ENCODE measurements around the gene NLRP11. TPM values are rescaled to one million over a fixed set of nuclear protein-coding genes. Genes with fewer than 3 reads are reported as not detected.
A peak's percentile ranks its signal among the peaks of the same experiment; 100 is the strongest.
"Not testable (repeated sequence)": the region's sequence is repeated elsewhere in the genome, so short reads cannot be mapped to it uniquely, and the experiment has no call there.

The NLRP11 gene
- total and polyA plus RNA-seq, 10 of the 15 experiments (the other 5 are each of a cell fraction or from before 2014, with no cell fraction given) = 0.02 to 16.2 (median 0.09) TPM; not detected in 5

GRCh38 chr19:55769632-55770031, 62.2 kb downstream of the NLRP11 start:
- H3K27ac ChIP-seq (ENCODE audit: control insufficient read depth, insufficient read depth); SMC1A ChIA-PET (ENCODE audit: uncharacterized antibody, unreplicated experiment); DNase-seq (ENCODE audit: low read depth, low spot score); CTCF ChIA-PET; H3K79me2 ChIP-seq (ENCODE audit: control insufficient read depth, insufficient read depth, low read length); H4K20me1 ChIP-seq (ENCODE audit: control insufficient read depth, insufficient read depth); in situ Hi-C loops (cut with MboI); H3K27me3 ChIP-seq (replicated peaks in 1 of 2; ENCODE audit: control insufficient read depth in 2 of 2, insufficient read depth in 2 of 2, low read length in 1 of 2); FAIRE-seq; H3K4me2 ChIP-seq (ENCODE audit: control insufficient read depth, insufficient read depth); RAD21 ChIA-PET (ENCODE audit: unreplicated experiment); H3K9me3 ChIP-seq (replicated peaks; ENCODE audit: control insufficient read depth, insufficient read depth, low read length); H2AFZ ChIP-seq (ENCODE audit: control insufficient read depth, low read depth, low read length); H3K4me3 ChIP-seq; POLR2A ChIA-PET; H3K4me1 ChIP-seq (ENCODE audit: control insufficient read depth, insufficient read depth, low read length); H3K9ac ChIP-seq (ENCODE audit: control insufficient read depth, insufficient read depth, low read length); H3K36me3 ChIP-seq (ENCODE audit: control insufficient read depth in 2 of 2, insufficient read depth in 2 of 2, low read length in 1 of 2); ATAC-seq; BruUV-seq (replicated peaks); intact Hi-C loops (cut with micrococcal nuclease; ENCODE audit: unreplicated experiment): not testable (repeated sequence)
- WGBS (ENCODE audit: insufficient coverage, insufficient replicate concordance, low lambda C conversion rate, missing lambda C conversion rate) = 0% methylated on average over 3 of the region's 3 CpGs

DNA sequence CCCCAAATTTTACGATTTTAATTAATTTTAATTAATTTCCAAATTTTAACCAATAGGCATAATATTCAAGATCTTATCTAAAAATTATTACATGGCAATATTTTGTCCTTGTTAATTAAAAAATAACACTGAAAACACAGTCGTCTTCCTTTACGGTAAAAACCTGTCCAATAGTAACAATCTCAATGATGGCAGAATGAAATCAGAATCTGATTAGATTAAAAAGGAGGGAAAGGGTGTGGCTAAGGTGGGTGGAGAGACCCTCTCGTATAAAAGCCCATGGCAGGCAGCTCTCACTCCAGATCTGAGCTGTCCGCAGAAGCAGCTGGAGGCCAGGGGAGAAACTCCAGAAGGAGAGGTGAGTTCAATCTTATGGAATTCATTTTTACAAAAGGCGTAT, 63.0 kb downstream of the NLRP11 start, which contains the start of gene RFPL4AL1:
RFPL4AL1 (plus strand) TSS at position 301 of the 400 bp plus-strand sequence. CDS start 2,687 bp downstream, outside the sequence.
- H3K36me3 ChIP-seq (ENCODE audit: control insufficient read depth in 2 of 2, insufficient read depth in 2 of 2, low read length in 1 of 2); DNase-seq (ENCODE audit: low read depth, low spot score); FAIRE-seq; SMC1A ChIA-PET (ENCODE audit: uncharacterized antibody, unreplicated experiment); H2AFZ ChIP-seq (ENCODE audit: control insufficient read depth, low read depth, low read length); H3K9me3 ChIP-seq (replicated peaks; ENCODE audit: control insufficient read depth, insufficient read depth, low read length); H3K27ac ChIP-seq (ENCODE audit: control insufficient read depth, insufficient read depth); H3K4me2 ChIP-seq (ENCODE audit: control insufficient read depth, insufficient read depth); RAD21 ChIA-PET (ENCODE audit: unreplicated experiment); H3K9ac ChIP-seq (ENCODE audit: control insufficient read depth, insufficient read depth, low read length); CTCF ChIA-PET; intact Hi-C loops (cut with micrococcal nuclease; ENCODE audit: unreplicated experiment); H3K27me3 ChIP-seq (replicated peaks in 1 of 2; ENCODE audit: control insufficient read depth in 2 of 2, insufficient read depth in 2 of 2, low read length in 1 of 2); H4K20me1 ChIP-seq (ENCODE audit: control insufficient read depth, insufficient read depth); in situ Hi-C loops (cut with MboI); H3K4me1 ChIP-seq (ENCODE audit: control insufficient read depth, insufficient read depth, low read length); H3K79me2 ChIP-seq (ENCODE audit: control insufficient read depth, insufficient read depth, low read length); POLR2A ChIA-PET; ATAC-seq; H3K4me3 ChIP-seq; BruUV-seq (replicated peaks): not testable (repeated sequence)
- 56% methylated on average over 5 of the region's 6 CpGs for WGBS (ENCODE audit: insufficient coverage, insufficient replicate concordance, low lambda C conversion rate, missing lambda C conversion rate)

DNA sequence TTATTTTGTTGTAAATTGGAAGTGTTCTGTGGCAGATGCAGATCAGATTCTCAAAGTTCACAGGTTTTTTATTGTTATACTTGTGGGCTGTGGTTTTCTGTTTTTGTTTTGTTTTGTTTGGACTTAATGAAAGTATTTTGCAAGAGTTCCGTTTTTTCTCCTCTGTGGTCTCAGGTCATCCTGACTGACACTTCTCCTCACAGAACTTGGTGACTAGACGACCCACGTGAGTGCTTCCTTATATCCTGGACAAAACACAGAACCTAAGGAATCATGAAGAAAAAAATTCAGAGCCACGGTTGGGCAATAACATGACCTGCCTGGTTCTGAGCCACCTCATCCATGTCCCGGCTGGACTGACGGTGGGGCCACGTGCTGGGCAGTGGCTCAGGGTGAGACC, 65.3 kb downstream of the NLRP11 start:
- no peak for FAIRE-seq
- no peaks in the 10 kb centered on the region for H3K9me3 ChIP-seq (replicated peaks; ENCODE audit: control insufficient read depth, insufficient read depth, low read length)
- intact Hi-C loops (cut with micrococcal nuclease; ENCODE audit: unreplicated experiment) = no loop called here
- no peak for ATAC-seq
- H4K20me1 ChIP-seq (ENCODE audit: control insufficient read depth, insufficient read depth) = no peaks in the 10 kb centered on the region
- TF ChIP-seq SPI1 (IDR thresholded peaks at IDR 0.05; ENCODE audit: borderline replicate concordance, insufficient read depth, low read depth, low read length) (peak; percentile 30; the same call in 1 of the 2 replicates), NFYA (IDR thresholded peaks at IDR 0.05; ENCODE audit: borderline replicate concordance, low read depth, low read length) (no peak)
- no peak overlapping the region for H3K4me2 ChIP-seq (ENCODE audit: control insufficient read depth, insufficient read depth)
- ChIA-PET POLR2A (no interaction called here), CTCF (no interaction called here), SMC1A (ENCODE audit: uncharacterized antibody, unreplicated experiment) (no interaction called here), RAD21 (ENCODE audit: unreplicated experiment) (no interaction called here)
- H3K36me3 ChIP-seq (ENCODE audit: control insufficient read depth in 2 of 2, insufficient read depth in 2 of 2, low read length in 1 of 2) = no peaks in the 10 kb centered on the region
- H2AFZ ChIP-seq (ENCODE audit: control insufficient read depth, low read depth, low read length) = no peak overlapping the region
- no peak overlapping the region for H3K9ac ChIP-seq (ENCODE audit: control insufficient read depth, insufficient read depth, low read length)
- in situ Hi-C loops (cut with MboI) = no loop called here
- no peaks in the 10 kb centered on the region for H3K27me3 ChIP-seq (replicated peaks in 1 of 2; ENCODE audit: control insufficient read depth in 2 of 2, insufficient read depth in 2 of 2, low read length in 1 of 2)
- H3K4me1 ChIP-seq (ENCODE audit: control insufficient read depth, insufficient read depth, low read length) = no peaks in the 10 kb centered on the region
- no peaks in the 10 kb centered on the region for H3K79me2 ChIP-seq (ENCODE audit: control insufficient read depth, insufficient read depth, low read length)
- BruUV-seq (replicated peaks) = no TSS peak
- H3K4me3 ChIP-seq = no peak overlapping the region
- peak; percentile 5 for DNase-seq (ENCODE audit: low read depth, low spot score)
- whole genome bisulfite sequencing (ENCODE audit: insufficient coverage, insufficient replicate concordance, low lambda C conversion rate, missing lambda C conversion rate) = 24% methylated on average over 7 of the region's 7 CpGs
- no peak overlapping the region for H3K27ac ChIP-seq (ENCODE audit: control insufficient read depth, insufficient read depth)

- H3K9me3 ChIP-seq (replicated peaks; ENCODE audit: control insufficient read depth, insufficient read depth, low read length); POLR2A ChIA-PET; H3K36me3 ChIP-seq (ENCODE audit: control insufficient read depth in 2 of 2, insufficient read depth in 2 of 2, low read length in 1 of 2); in situ Hi-C loops (cut with MboI); H3K27ac ChIP-seq (ENCODE audit: control insufficient read depth, insufficient read depth); SMC1A ChIA-PET (ENCODE audit: uncharacterized antibody, unreplicated experiment); H3K4me1 ChIP-seq (ENCODE audit: control insufficient read depth, insufficient read depth, low read length); H2AFZ ChIP-seq (ENCODE audit: control insufficient read depth, low read depth, low read length); FAIRE-seq; ATAC-seq; H3K9ac ChIP-seq (ENCODE audit: control insufficient read depth, insufficient read depth, low read length); intact Hi-C loops (cut with micrococcal nuclease; ENCODE audit: unreplicated experiment); H3K27me3 ChIP-seq (replicated peaks in 1 of 2; ENCODE audit: control insufficient read depth in 2 of 2, insufficient read depth in 2 of 2, low read length in 1 of 2); CTCF ChIA-PET; DNase-seq (ENCODE audit: low read depth, low spot score); H3K4me3 ChIP-seq; BruUV-seq (replicated peaks); H3K79me2 ChIP-seq (ENCODE audit: control insufficient read depth, insufficient read depth, low read length); RAD21 ChIA-PET (ENCODE audit: unreplicated experiment); H3K4me2 ChIP-seq (ENCODE audit: control insufficient read depth, insufficient read depth); H4K20me1 ChIP-seq (ENCODE audit: control insufficient read depth, insufficient read depth): not testable (repeated sequence)
- 69% methylated on average over 2 of the region's 3 CpGs for WGBS (ENCODE audit: insufficient coverage, insufficient replicate concordance, low lambda C conversion rate, missing lambda C conversion rate)
Measured at GRCh38 chr19:55758797-55759196, 73.0 kb downstream of the NLRP11 start, which contains the start of gene RFPL4A. RFPL4A (plus strand) TSS chr19:55759097; CDS start chr19:55761801, 2,704 bp downstream.
